GM21367 (cell line): Measurements from ENCODE around the gene TMEM181.

Source experiments
- ATAC-seq: cut with Tn5 transposase; IDR thresholded peaks from one replicate; pipeline ENCODE4 v1.9.1; 2021; ENCODE audit not compliant: unreplicated experiment

The TMEM181 gene

DNA sequence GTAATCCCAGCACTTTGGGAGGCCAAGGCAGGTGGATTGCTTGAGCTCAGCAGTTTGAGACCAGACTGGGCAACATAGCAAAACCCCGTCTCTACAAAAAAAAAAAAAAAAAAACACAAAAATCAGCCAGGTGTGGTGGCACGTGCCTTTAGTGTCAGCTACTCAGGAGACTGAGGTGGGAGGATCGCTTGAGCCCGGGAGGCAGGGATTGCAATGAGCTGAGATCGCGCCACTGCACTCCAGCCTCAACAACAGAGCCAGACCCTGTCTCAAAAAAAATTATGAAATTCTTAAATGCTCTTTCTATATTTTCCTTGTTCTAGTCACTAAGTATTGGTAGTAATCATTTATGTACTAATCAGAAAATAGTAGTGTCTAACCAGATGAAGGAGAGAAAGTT, 120.6 kb downstream of the TMEM181 start:
- no peak for ATAC-seq

DNA sequence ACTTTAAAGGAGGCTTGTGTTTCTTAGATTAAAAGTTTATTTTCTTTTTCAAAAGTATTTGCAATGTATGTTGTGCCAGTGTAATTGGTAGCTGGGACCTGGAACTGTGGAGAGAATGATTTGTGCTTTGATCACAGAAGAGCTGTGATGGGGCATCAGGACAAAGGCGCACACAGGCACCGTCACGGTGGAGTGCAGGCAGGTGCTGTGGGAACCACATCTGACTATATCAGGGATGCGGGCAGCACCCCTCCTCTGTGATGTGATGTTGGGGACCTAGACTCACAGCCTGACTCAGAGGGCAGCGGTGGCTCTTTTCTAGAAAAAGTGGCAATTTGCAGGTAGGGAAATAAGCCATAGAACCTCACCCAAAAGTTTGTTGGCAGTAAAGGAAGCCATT, 124.4 kb downstream of the TMEM181 start:
- ATAC-seq, result no peak

DNA sequence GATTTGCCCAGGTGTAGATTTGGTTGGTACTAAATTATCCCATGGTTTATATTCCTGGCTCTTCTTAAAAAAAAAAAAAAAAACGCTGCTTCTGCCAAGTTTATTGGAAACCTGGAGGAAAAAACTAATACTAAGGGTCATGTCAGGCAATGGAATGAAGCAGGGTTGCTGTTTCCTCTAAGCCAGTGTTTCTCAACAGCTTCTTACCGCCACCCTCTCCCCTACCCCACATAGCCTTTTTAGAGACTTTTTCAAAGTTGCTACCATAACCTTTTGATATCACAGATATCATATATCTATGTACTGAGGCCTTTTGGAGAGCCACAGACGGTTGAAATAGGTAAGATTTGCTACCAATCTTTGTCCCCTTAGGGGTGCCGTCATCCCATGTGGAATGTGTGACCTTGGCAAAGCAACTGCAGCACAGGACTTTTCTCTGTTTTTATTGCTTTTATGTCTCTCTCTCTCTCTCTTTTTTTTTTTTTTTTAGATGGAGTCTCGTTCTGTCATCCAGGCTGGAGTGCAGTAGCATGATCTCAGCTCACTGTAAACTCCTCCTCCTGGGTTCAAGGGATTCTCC, 124.9 kb downstream of the TMEM181 start:
- no peak for ATAC-seq
